ENCODE data around the gene SPINDOC. TPM values are rescaled to one million over a fixed set of nuclear protein-coding genes. Genes with fewer than 3 reads are reported as not detected.
"Not testable (repeated sequence)": the region's sequence is repeated elsewhere in the genome, so short reads cannot be mapped to it uniquely, and the experiment has no call there.

The SPINDOC gene
- total and polyA plus RNA-seq, 4 donors: 0.42 to 3.8 (median 2.9) TPM

DNA sequence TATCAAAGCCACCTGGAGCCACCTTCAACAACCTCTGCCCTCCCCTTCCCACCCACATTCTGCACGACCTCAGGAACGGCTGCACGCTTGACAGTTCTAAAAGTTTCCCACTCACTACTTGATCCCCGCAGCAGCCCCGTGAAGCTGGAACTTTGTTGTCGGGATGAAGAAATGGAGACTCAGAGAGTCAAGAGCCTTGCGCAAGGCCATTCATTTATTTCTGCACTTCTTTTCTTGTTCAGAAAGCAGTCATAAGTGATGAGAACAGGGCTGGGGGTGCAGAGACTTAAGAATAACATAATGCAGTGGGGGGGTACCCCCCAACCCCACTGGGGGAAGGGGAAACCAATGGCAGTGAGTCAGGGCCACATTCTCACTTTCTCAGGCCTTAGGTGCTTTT is 42.5 kb upstream of the SPINDOC start (continued):
- TF ChIP-seq, protein P1, sequence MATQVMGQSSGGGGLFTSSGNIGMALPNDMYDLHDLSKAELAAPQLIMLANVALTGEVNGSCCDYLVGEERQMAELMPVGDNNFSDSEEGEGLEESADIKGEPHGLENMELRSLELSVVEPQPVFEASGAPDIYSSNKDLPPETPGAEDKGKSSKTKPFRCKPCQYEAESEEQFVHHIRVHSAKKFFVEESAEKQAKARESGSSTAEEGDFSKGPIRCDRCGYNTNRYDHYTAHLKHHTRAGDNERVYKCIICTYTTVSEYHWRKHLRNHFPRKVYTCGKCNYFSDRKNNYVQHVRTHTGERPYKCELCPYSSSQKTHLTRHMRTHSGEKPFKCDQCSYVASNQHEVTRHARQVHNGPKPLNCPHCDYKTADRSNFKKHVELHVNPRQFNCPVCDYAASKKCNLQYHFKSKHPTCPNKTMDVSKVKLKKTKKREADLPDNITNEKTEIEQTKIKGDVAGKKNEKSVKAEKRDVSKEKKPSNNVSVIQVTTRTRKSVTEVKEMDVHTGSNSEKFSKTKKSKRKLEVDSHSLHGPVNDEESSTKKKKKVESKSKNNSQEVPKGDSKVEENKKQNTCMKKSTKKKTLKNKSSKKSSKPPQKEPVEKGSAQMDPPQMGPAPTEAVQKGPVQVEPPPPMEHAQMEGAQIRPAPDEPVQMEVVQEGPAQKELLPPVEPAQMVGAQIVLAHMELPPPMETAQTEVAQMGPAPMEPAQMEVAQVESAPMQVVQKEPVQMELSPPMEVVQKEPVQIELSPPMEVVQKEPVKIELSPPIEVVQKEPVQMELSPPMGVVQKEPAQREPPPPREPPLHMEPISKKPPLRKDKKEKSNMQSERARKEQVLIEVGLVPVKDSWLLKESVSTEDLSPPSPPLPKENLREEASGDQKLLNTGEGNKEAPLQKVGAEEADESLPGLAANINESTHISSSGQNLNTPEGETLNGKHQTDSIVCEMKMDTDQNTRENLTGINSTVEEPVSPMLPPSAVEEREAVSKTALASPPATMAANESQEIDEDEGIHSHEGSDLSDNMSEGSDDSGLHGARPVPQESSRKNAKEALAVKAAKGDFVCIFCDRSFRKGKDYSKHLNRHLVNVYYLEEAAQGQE (IDR thresholded peaks at IDR 0.05): no peak
- TF ChIP-seq JUND (IDR thresholded peaks at IDR 0.05) (no peak), HNF4G (IDR thresholded peaks at IDR 0.05) (no peak), ZBTB33 (IDR thresholded peaks at IDR 0.05) (no peak), GABPA (IDR thresholded peaks at IDR 0.05 in 1 of 2, conservative IDR thresholded peaks at IDR 0.05 in 1 of 2) (no peak), YY1 (IDR thresholded peaks at IDR 0.05) (no peak), TAF1 (conservative IDR thresholded peaks at IDR 0.05) (no peak)

DNA sequence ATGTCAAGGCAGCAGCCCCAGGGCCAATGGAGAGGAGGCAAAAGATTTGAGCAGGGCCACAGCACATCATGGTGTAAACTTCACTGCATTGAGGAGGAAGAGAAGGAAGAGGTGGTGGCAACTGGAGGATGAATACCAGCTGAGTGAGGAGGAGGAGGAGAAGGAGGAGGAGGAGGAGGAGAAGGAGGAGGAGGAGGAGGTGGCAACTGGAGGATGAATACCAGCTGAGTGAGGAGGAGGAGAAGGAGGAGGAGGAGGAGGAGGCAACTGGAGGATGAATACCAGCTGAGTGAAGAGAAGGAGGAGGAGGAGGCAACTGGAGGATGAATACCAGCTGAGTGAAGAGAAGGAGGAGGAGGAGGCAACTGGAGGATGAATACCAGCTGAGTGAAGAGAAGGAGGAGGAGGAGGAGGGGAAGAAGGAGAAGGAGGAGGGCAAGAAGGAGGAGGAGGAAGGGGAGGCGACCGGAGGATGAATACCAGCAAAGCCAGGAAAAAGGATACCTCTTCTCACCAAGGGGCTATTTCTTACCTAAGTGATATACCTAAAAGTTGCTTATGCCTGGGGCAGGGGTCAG is 41.4 kb upstream of the SPINDOC start:
- not testable (repeated sequence) for H3K36me3 ChIP-seq (ENCODE audit: control insufficient read depth in 4 of 4, insufficient read depth in 3 of 4, low read depth in 1 of 4, low read length in 3 of 4); H3K27me3 ChIP-seq (ENCODE audit: control insufficient read depth in 4 of 4, insufficient read depth in 4 of 4, low read length in 3 of 4); H3K9me3 ChIP-seq (ENCODE audit: control insufficient read depth in 4 of 4, low read length in 3 of 4); H3K4me3 ChIP-seq (ENCODE audit: low read depth in 1 of 3, low read length in 3 of 3); H3K9ac ChIP-seq (ENCODE audit: low read depth in 1 of 2, low read length in 2 of 2); H3K27ac ChIP-seq (ENCODE audit: low read depth in 1 of 2, low read length in 2 of 2); DNase-seq (ENCODE audit: low spot score)
- peaks cover 7 to 21% (median 14%) of the 10 kb centered on the region in 4 donors for H3K4me1 ChIP-seq (ENCODE audit: control insufficient read depth in 4 of 4, insufficient read depth in 4 of 4, low read length in 3 of 4)
- WGBS: 97% methylated on average over 2 of the region's 2 CpGs

DNA sequence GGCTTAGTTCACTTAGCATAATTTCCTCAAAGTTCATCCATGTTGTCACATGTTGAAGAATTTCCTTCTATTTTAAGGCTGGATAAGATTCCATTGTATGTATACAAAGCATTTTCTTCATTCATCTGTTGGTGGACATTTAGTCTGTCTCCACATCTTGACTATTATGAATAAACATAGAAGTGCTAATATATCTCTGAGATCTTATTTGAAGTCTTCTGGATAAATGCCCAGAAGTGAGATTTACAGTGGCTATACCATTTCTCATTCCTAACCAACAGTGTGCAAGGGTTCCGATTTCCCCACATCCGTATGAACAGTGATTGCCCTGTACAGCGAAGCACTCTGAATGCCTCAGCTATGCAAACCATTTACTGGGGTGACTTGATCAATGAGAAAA is 38.1 kb upstream of the SPINDOC start:
- H3K9ac ChIP-seq (ENCODE audit: low read depth in 1 of 2, low read length in 2 of 2): no peak overlapping the region
- peaks cover 0 to under 1% (median 0%) of the 10 kb centered on the region in 4 donors for H3K4me1 ChIP-seq (ENCODE audit: control insufficient read depth in 4 of 4, insufficient read depth in 4 of 4, low read length in 3 of 4)
- no peaks in the 10 kb centered on the region for H3K27me3 ChIP-seq (ENCODE audit: control insufficient read depth in 4 of 4, insufficient read depth in 4 of 4, low read length in 3 of 4)
- H3K9me3 ChIP-seq (ENCODE audit: control insufficient read depth in 4 of 4, low read length in 3 of 4): no peaks in the 10 kb centered on the region
- no peaks in the 10 kb centered on the region for H3K36me3 ChIP-seq (ENCODE audit: control insufficient read depth in 4 of 4, insufficient read depth in 3 of 4, low read depth in 1 of 4, low read length in 3 of 4)
- 95% methylated on average over 3 of the region's 3 CpGs for WGBS
- H3K4me3 ChIP-seq (ENCODE audit: low read depth in 1 of 3, low read length in 3 of 3): no peak overlapping the region
- TF ChIP-seq SP1 (IDR thresholded peaks at IDR 0.05) (no peak), JUND (IDR thresholded peaks at IDR 0.05) (no peak), TAF1 (conservative IDR thresholded peaks at IDR 0.05) (no peak), EGR1 (IDR thresholded peaks at IDR 0.05; ENCODE audit: low read depth in 2 of 2) (no peak), GABPA (IDR thresholded peaks at IDR 0.05 in 1 of 2, conservative IDR thresholded peaks at IDR 0.05 in 1 of 2) (no peak), NR2F2 (IDR thresholded peaks at IDR 0.05) (no peak), YY1 (IDR thresholded peaks at IDR 0.05) (no peak), HNF4G (IDR thresholded peaks at IDR 0.05) (no peak)
- TF ChIP-seq, protein P2, sequence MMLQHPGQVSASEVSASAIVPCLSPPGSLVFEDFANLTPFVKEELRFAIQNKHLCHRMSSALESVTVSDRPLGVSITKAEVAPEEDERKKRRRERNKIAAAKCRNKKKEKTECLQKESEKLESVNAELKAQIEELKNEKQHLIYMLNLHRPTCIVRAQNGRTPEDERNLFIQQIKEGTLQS (IDR thresholded peaks at IDR 0.05): no peak
- no peak for DNase-seq (ENCODE audit: low spot score)
- no peak overlapping the region for H3K27ac ChIP-seq (ENCODE audit: low read depth in 1 of 2, low read length in 2 of 2)

All from liver (tissue), 9 donors.